NCI-H2196 (cell line): ENCODE results near the gene ANGPTL8.

ENCODE experiments used
- DNase-seq: peaks from one replicate; lab custom pipeline; 2025; ENCODE audit not compliant: unreplicated experiment; lab: John Stamatoyannopoulos, UW

The ANGPTL8 gene

GRCh38 chr19:11236324-11237301 is 2.8 kb upstream of the ANGPTL8 start:
- DNase-seq: no peak

- DNase-seq: no peak
Measured at GRCh38 chr19:11237321-11237720, 2.1 kb upstream of the ANGPTL8 start.

- DNase-seq: no peak
Measured at GRCh38 chr19:11238041-11238440, 1.4 kb upstream of the ANGPTL8 start.

GRCh38 chr19:11238781-11239376 is 540 bp upstream of the ANGPTL8 start:
- DNase-seq: no peak

DNA sequence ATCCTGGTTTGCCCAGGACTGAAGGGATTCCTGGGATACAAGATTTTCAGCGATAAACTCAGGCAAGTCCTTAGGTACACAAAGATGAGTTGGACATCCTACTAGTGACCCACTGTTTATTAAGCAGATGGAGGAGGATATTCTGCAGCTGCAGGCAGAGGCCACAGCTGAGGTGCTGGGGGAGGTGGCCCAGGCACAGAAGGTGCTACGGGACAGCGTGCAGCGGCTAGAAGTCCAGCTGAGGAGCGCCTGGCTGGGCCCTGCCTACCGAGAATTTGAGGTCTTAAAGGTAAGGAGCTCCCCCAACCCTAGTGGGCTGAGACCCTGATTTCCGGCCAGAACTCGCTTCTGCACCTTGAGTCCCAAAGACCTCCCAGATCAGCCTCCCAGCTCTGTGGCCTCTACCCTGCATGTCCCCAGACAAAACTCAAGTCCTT is 607 bp downstream of the ANGPTL8 start:
- no peak for DNase-seq

- DNase-seq: no peak
Measured at GRCh38 chr19:11242025-11242424, 2.6 kb downstream of the ANGPTL8 start.

GRCh38 chr19:11242864-11243797 is 3.7 kb downstream of the ANGPTL8 start:
- DNase-seq: peak; percentile 89

GRCh38 chr19:11243798-11244169 is 4.4 kb downstream of the ANGPTL8 start:
- no peak for DNase-seq

DNA sequence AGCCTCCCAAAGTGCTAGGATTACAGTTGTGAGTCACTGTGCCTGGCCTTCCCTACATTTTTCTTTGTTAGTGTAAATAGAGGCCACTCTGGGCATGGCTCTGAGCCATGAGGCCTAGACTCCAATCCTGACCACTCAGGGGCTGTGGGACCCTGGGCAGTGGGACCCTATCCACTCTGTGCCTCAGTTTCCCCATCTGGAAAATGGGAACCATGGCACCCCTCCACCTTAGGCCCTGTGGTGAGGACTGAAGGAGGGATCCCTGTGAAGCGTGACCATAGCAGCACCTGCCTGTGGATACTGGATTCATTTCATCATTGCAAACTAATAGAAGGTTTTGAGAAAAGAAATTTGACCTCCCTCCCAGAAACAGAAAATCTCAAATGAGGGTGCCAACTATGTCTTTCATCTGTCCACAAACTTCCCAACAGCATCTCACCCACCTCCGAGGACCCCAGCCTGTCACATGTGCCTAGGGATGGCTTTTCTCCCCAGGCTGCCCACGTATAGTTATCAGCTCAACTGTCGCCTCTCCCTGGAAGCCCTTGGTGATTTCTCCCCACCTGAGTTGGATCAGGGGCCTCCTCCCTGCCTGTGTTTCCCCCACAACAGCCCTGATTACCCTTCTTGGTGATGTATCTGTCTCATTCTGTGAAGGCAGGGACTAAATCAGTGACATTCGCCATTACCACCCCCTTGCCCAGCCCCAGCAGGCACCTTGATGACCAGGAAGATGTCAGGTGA is 5.6 kb downstream of the ANGPTL8 start:
- DNase-seq: no peak

DNA sequence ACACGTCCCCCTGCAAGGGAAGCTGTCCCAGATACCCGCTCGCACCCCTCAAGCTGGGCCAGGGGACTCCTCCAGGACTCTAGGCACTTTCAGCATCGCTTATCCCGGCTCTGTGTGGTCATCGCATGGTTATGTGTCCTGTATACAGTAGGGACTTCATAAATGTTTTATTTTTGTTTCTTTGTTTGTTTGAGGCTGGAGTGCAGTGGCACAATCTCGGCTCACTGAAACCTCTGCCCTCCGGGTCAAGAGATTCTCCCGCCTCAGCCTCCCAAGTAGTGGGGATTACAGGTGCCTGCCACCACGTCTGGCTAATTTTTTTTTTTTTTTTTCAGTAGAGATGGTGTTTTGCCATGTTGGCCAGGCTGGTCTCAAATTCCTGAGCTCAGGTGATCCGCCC is 7.5 kb downstream of the ANGPTL8 start:
- no peak for DNase-seq

DNA sequence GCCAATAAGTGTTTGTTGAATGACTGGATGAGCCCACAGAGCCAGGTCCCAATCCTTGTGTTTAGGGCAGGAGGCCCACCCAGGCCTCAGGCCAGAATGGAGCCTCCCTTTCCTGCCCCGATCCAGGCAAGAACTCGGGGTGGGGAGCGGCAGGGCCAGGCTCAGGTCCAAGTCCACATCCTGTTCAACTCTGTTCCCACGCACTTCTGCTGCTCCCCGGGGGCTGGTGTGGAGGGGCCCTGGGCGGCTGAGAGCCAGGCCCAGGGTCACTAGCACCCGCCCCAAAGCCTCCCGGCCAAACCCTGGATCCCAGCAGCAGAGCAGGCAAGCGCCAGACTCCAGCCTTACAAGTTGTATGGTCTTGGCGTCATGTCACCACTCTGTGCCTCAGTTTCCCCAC is 8.0 kb downstream of the ANGPTL8 start:
- DNase-seq: no peak

- DNase-seq: no peak
Measured at GRCh38 chr19:11247934-11248333, 8.5 kb downstream of the ANGPTL8 start.

- no peak for DNase-seq
Measured at GRCh38 chr19:11248852-11249251, 9.4 kb downstream of the ANGPTL8 start.

- DNase-seq: no peak
Measured at GRCh38 chr19:11251217-11251616, 11.8 kb downstream of the ANGPTL8 start.

DNA sequence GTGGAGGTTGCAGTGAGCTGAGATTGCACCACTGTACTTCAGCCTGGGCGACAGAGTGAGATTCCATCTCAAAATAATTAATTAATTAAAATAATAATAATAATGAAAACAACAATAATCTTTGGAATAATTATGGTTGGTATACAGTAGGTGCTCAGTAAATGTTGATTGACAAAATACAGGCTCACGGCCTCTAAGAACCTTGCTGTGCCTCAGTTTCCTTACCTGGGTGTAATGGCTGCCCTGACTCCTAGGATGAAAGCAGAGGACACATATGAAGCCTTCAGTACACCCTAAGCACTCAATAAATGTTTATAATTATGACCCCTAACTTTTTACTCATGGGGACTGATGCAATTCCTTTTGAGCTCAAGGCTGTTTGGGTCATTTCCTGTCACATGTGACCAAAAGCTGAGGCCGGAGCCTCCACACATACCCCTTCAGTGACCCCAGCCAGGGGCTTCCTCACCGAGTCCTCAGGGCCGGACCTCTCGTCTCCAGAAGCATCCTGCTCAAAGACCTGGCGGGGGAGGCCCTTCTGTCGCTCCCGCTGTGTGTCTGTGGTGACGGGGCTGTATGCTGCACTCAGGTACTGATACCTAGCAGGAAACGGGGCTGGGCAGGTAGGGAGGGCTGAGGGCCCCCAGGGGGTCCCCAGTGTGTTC is 12.4 kb downstream of the ANGPTL8 start:
- no peak for DNase-seq

DNA sequence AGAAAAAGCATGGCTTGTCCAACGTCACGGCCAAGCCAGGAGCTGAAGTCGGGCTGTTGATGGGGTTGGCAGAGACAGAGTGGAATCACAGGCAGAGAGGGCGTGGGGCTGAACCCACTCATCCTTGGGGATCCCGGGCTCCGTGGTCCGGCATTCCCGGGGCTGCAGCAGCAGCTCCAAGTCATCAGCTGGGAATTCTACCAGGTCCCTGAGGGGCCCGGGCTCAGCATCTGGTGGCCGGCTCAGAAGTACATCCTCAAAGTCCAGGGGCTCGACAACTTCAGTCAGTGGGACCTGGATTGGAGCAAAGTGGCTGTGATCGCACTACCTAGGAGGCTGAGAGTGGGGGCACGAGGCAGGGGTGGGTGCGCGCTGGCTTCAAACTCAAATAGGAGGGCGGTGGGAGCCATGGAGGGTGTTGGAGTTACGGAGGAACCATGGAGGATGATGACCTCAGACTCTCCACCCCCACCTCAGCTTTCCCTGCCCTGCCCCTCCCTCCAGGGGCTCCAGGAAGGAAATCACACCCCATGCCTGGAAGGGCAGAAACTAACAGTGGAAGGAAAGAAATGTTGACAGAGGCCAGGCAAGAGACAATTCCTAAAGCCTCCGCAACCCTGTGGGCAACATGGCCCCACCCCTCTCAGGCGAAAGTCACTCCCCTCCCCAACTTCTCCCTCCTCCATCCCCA is 13.4 kb downstream of the ANGPTL8 start:
- no peak for DNase-seq

DNA sequence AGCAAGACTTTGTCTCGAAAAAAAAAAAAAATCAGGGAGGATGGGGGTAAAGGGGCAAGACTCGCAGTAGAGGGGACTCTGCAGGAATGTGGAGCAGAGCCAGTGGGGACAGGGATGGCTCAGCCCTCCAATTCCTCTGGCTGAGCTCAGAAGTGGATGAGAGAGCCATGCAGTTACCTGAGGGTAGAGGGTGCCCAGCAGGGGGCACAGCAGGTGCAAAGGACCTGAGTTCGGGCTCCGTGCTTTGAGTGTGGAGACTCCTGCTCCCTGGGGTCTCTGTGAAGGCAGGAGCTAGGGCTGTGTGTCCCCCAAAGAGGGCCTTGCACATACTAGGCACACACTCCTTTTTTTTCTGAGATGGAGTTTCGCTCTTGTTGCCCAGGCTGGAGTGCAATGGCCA is 15.2 kb downstream of the ANGPTL8 start:
- DNase-seq: no peak

DNA sequence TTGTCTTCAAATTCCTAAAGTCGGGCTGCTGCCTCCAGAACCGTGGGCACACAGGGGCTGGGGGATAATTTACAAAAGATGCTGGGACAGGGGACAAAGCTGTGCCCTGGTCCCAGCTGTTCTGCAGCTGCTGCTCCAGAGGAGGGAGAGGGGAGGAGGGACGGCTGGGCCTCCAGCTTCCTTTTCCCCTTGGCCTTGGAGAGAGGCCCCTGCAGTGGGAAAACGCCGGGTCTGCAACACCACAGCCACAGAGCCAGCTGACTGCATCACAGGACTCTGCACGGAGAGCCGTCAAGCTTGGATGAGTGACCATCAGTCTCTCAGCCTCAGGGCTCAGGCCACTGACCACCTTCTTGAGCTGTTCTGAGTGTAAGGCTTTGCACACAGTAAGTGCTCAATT is 16.8 kb downstream of the ANGPTL8 start:
- no peak for DNase-seq

GRCh38 chr19:11257846-11258380 is 18.5 kb downstream of the ANGPTL8 start:
- no peak for DNase-seq
